GM18951 (cell line): ENCODE measurements around the gene CCL14.
"Not testable (repeated sequence)": the region's sequence is repeated elsewhere in the genome, so short reads cannot be mapped to it uniquely, and the experiment has no call there.

Source experiments
- POLR2A ChIP-seq: IDR thresholded peaks from 4 replicates; pipeline ENCODE4 v1.6.1; 2011; ENCODE audit warnings: mild to moderate bottlenecking; ENCODE audit not compliant: insufficient read length, insufficient read depth; ENCODE audit errors: extremely low read depth
- in situ Hi-C: fragments of 300-500 bp; cut with MboI; formaldehyde crosslinking; loops from one replicate; pipeline ENCODE4 v1.12.0; 2022; ENCODE audit warnings: low sequenced_read_pairs, mixed read lengths, inconsistent platforms; ENCODE audit not compliant: unreplicated experiment

The CCL14 gene

GRCh38 chr17:35944151-35944550 is 42.4 kb downstream of the CCL14 start:
- TF ChIP-seq POLR2A: no peak
- in situ Hi-C loops: no loop called here

DNA sequence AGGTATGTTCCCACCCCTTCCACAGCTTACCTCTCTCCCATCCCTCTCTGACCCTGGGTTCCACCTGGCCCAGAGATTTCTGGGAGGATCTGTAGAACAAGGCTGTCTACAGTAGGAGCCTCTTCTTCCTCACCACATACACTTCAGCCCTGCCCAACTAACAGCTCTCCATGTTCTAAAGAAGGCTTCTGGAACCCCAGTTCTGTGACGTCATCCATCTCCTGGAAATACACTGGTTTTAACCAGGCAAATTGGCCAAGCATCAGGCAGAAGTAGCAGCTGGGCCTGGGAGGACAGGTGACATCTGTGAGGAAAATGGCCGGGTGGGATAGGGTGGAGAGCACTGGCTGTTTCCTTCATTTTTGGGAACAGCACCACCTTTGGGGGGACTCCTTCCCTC is 43.0 kb downstream of the CCL14 start, which contains the start of gene LYZL6:
LYZL6 (minus strand) TSS at position 177 of the 400 bp plus-strand sequence. CDS start 4,357 bp downstream, outside the sequence.
- no peak for TF ChIP-seq POLR2A
- in situ Hi-C loops: no loop called here

DNA sequence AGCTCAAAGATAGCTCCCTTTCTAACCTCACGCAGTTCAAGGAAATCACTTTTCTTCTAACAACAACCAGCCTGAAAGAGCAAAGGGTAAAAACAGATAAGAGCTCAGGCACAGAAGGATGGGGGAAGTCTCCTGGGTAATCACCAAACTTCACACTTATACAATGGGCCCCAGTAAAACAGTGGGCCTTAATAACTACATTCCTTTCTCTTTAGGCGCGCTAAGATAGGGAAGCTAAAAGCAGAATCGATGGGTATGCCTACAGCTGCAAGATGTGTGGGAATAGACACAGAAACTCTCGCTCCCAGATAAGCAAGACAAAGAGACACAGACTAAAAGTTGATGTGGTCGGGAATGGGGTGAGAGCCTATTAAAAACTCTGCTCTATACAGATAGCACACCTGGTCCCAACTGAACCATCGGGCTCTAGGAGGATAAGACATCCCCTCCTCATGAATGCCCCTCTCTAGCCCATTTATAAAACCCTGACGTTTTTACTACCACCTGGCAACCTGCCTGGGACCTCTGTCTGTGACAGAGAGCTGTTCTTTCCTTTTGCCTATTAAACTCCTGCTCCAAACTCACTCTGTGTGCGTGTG is 43.8 kb downstream of the CCL14 start:
- in situ Hi-C loops: no loop called here

DNA sequence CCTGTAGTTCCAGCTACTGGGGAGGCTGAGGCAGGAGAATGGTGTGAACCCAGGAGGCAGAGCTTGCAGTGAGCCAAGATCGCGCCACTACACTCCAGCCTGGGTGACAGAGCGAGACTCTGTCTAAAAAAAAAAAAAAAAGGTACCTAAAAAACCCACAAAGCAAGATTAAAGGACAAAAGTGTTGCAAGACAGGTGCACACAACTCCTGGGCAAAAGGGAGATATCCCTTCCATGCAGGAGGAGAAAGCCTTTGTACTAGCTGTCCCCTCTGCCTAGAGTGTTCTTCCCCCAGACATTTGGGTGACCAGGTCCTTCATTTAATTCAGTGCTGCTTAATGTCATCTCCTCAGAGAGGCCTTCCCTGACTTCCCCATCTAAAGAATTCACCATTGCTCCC is 48.0 kb downstream of the CCL14 start:
- in situ Hi-C loops: not testable (repeated sequence)

More for the DNA sequence above, 43.8 kb downstream of the CCL14 start:
- no peak for TF ChIP-seq POLR2A

GRCh38 chr17:35936063-35936462 is 50.5 kb downstream of the CCL14 start:
- TF ChIP-seq POLR2A: no peak
- in situ Hi-C loops: no loop called here

GRCh38 chr17:35934760-35935159 is 51.8 kb downstream of the CCL14 start:
- in situ Hi-C loops: no loop called here
- TF ChIP-seq POLR2A: no peak
